Measurements from ENCODE around the gene MAPRE3.
"Not testable (repeated sequence)": the region's sequence is repeated elsewhere in the genome, so short reads cannot be mapped to it uniquely, and the experiment has no call there.

MAPRE3 gene

DNA sequence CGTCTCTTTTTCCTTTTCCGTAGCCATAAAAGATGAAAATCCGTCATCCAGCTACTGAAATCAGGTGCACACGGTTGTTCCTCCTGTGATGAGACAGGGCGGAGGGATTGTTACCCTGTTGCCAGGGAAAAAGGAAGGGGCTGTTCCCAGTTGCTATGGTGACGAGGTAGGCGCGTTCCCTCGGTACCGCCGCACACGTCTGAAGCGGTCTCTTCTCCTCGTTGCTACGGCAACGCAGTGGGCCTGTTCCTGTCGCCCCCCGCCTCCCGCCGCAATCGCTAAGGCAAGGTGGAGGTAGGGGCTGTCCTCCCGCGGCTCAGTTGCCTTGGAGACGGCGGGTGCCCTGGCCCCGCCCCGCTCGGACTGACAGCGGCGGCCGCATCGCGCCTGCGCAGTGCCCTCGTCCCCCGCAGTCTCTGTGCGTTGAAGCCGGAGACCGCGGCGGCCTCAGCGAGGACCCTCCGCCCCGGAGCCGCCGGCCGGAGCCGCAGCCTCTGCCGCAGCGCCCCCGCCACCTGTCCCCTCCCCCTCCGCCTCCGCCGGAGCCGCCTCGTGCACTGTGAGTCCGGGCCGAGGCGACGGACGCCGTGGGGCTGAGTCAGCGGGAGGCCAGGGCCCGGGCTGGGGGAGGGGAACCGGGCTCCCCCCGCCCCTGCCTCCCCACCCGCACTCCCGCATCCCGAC lies at the start of gene MAPRE3:
MAPRE3 (plus strand) TSS at position 394 of the 684 bp plus-strand sequence. CDS start 51,582 bp downstream, outside the sequence.
- peak; percentile 54 for DNase-seq (ENCODE audit: low read depth)

DNA sequence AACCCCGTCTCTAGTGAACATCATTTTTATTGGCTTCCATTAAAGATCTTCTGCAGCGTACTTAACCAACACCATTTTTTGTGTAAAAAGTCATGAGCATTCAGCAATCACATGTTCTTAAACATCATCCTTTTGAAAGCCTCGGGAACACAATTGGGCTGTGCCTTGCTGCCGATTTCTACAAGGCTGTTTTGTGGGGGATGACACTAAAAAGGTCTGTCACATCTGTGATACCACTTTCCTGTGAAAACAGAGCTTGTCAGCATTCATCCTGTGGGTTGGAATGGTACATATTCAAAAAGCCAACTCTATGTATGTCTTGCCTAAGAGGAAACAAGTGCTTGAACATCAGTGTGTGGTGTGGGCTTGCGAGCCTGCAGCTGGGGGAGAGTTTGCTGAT lies 49.1 kb upstream of the MAPRE3 start:
- DNase-seq (ENCODE audit: low read depth), result no peak

DNA sequence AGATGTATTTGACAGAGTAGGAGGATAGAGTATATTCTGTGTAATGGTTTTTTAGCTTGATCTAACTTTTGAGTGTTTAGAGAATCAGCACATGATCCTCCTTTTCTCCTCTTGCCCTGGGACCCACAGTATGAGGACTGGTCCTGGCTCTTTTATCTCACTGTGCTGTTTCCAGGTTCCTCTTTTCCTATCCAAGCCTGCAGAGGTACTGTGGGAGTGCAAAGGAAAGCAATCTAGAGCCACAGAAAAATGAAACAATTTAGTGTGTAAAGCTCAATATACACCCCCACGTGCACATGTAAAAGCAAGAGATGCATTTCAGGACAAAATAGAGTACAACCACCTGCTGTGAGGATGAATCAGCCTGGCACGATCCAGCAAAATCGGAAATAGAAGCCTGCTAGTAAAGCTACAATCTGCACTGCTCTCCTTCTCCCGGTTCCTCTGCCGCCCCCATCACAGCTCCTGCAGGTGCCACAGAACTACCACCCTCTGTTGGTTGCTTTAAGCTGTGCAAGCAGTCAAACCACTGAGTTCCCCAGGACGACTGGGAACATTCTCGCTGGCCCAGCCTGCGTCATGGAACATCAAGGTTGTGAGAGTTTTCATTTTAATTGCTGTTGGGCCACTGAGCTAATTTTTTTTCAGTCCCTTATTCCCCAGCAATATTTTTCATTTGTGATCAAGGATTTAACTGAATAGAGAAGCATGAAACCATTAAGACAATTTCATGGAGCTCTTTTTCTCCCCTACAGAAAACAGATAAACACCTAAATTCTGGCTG lies 47.8 kb upstream of the MAPRE3 start:
- DNase-seq (ENCODE audit: low read depth), result peak; percentile 4

DNA sequence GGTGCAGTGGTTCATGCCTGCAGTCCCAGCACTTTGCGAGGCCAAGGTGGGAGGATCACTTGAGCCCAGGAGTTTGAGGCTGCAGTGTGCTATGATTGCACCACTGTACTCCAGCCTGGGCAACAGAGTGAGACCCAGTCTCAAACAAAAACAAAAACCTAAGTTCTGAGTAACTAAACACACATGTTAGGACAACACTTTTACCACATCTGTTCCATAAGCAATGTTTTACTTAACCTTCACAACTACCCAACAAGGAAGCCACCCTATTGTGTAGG lies 47.3 kb upstream of the MAPRE3 start:
- DNase-seq (ENCODE audit: low read depth), result not testable (repeated sequence)

DNA sequence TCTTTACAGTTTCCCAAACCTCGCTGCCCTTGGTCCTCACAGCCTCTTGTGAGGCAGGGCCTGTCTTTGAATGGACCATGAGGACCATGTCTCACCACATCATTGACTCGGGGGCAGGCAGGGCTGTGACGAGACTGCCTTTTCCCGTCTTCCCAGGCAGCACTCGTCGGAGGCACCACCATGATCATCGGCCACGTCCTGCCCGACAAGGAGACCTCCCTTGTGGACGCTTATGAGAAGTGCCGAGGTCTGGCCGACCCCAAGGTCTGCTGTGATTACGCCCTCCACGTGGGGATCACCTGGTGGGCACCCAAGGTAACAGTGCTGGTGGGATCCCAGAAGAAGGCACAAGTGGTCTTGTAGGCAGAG lies 45.7 kb upstream of the MAPRE3 start:
- no peak for DNase-seq (ENCODE audit: low read depth)

DNA sequence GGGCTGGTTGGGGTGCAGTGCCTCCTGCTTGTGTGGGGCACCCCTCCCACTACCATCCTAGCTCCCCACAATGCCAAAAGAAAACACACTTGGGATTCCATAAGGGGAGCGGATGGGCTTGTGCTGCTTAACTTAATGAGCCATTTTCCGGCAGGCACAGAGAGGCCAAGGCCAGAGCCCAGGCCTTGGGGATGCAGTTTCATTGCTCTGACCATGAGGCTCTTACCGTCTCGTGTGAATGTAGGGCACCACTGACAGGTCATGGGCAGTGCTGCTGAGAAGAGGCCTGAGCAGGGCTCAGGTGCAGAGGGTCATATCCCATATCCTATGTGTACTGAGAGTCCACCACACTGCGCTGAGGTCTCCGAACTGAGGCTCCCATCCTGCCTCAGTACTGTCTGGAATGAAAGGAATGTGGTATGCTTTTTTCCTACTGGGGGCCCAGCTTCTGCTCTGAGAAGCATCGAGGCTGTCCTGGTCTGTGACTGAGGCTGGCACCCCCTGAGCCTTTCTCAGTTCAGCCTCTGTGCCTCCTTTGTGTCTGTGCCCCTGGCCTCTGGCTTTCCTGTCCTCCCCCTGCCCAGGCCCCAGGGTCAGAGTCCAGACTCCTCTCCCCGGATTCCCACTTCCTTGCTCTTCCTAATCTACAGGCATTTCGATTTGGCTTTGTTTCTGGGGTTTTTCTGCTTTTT lies 45.2 kb upstream of the MAPRE3 start:
- DNase-seq (ENCODE audit: low read depth), result no peak

DNA sequence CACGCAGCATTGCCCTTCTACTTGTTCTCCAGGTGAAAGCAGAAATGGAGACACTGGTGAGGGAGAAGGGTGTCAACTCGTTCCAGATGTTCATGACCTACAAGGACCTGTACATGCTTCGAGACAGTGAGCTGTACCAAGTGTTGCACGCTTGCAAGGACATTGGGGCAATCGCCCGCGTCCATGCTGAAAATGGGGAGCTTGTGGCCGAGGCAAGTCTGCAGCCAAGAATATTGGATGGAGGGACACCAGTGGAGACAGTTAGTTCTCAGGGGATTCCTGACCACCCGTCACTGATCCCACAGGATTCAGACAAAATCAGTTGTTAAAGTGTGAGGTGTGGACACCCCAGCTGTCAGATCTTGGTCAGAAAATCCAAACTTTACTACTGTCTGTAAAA lies 43.2 kb upstream of the MAPRE3 start:
- no peak for DNase-seq (ENCODE audit: low read depth)

DNA sequence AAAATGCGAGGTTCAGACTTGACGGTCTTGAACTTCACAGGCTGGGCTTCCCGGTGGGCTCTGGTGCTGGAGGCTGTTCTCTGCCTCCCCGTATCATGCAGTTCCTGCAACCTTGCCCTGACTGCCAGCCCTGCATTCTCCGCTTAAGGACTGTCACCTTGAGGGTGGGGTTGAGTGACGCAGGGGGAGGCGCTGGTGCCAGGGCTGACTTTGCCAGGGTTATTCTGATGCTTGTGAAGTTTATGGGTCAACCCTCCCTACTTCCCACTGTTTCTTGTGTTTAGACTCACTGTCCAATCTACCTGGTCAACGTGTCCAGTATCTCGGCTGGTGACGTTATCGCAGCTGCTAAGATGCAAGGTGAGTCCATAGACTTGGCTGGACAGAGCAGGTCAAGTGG lies 37.5 kb upstream of the MAPRE3 start:
- DNase-seq (ENCODE audit: low read depth), result no peak

DNA sequence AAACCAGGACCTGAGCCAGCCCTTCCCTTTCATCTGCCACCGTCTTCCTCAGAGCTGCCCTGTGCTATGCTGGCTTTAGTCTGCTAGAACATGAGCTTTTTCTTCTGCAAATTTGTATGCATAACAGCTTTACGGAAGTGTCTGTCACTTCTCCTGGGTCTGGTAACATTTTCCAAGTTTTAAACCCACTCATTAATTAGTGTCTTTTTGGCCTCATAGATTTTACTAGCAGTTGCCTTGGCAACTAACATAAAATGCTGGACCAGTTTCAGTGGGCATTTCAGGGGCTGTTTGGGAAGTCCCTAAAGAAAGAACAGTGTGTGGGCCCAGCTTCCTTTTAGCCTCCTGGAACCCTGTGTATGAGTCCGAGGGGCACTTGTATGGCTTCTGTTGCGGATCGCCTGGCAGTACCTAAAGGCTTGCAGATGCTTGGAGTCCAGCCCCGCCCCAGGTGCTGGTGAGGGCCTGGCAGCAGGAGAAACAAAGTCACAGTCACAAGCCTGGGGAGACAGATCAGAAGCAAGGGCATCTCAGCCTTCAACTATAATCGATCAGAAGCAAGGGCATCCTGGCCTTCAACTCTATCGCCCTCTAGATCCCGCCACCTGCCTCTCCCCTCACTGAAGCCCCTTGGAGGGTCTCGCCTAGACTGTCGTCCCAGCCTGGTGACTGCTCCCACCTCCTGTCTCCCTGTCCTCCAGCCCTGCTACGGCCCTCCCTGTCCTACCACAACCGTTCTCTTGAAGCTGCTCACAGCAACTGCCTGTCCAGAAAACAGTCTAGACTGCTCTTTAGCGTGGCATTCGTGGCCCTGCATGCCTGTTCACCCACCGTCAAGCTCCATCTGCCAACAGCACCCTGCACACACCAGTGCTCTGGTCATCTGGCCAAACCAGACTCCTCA lies 36.8 kb upstream of the MAPRE3 start:
- no peak for DNase-seq (ENCODE audit: low read depth)

DNA sequence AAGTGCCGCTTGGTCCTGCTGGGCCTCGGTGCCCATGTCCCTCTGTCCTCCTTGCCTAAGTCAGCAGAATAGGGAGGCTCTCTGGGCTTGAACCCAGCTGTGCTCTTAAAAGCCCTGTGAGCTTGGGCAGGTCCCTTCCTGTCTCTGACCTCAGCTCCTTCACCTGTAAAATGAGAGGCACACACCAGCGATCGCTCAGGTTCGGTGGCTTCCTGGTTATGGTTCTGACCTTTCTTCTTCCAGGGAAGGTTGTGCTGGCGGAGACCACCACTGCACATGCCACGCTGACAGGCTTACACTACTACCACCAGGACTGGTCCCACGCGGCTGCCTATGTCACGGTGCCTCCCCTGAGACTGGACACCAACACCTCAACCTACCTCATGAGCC lies 36.1 kb upstream of the MAPRE3 start:
- no peak for DNase-seq (ENCODE audit: low read depth)

DNA sequence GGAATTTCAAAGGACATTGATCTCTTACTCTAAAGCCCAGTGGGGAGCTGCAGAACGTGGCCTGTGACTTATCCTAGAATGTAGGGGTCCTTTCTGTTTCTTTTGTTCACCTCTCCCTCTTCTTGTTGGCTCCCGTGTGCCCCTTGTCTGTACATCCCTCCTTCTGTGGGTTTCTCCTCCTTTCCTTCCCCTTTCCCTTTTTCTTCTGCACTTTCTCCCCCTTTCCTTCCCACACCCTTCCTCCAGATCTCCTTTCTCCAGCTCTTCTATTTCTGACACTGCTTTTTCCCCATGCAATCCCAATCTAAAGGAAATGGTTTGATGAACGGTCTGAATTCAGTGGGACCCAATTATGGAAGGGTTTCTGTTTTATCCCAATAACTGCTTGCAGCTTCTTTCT lies 35.5 kb upstream of the MAPRE3 start:
- no peak for DNase-seq (ENCODE audit: low read depth)

DNA sequence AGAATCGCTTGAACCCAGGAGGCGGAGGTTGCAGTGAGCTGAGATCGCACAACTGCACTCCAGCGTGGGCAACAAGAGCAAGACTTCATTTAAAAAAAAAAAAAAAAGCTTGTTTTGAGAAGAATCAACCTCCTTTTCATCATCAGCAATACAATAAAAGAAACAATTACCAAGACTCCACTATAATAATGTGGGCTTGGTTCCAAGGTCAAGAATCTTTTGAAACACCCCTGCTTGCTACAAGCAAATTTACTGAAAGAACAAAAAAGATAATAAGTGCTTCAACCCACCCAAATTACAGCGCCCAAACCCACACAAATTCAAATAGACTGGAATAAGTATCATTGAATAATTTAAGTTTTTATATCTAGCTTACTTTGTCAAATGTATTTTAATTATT lies 33.6 kb upstream of the MAPRE3 start:
- DNase-seq (ENCODE audit: low read depth), result no peak

DNA sequence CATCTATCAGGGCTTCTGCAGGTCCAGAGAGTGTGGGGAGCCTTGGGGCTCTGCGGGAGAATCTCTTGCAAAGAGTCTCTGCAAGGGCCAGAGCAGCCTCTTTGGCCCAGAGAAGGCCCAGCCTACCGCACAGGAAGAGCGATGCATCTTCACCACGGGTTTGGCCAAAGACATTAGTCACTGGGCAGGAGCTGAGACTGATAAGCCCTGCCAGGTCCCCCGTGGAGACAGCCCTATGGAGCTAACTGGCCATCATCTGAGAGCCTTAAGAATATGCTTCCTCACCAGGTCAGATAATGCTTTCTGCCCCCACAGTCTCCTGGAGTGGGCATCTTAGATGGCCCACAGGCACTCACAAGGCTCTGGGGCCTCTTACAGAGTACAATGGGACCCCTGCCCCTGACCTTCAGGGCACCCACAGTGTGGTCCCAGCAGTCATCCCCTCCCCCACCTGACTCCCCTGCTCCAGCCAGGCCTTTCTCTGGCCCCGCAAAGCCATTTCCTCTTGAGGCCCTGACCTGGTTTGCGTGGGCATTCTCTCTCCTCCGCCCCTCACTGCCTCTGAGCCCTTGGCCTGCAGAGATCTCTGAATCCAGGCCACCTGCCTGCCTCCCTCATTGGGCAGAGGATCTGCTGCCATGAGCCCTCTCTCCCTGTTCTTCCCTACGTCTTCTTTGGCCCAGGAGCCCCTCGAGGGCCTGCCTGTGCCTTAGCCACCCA lies 31.9 kb upstream of the MAPRE3 start:
- no peak for DNase-seq (ENCODE audit: low read depth)

DNA sequence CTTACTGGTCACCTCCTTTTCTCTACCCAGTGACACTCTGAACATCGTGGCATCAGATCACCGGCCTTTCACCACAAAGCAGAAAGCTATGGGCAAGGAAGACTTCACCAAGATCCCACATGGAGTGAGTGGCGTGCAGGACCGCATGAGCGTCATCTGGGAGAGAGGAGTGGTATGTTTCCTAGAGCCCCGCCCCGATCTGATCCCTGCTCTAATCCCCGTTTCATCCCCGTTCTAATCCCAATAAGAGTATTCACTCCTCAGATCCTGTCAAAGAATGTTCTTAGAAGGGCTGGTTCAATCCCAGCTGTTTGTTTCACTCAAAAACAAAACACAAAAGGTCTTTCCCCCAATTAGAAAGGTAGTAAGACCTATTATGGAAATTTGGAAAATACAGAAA lies 30.4 kb upstream of the MAPRE3 start:
- DNase-seq (ENCODE audit: low read depth), result no peak

DNA sequence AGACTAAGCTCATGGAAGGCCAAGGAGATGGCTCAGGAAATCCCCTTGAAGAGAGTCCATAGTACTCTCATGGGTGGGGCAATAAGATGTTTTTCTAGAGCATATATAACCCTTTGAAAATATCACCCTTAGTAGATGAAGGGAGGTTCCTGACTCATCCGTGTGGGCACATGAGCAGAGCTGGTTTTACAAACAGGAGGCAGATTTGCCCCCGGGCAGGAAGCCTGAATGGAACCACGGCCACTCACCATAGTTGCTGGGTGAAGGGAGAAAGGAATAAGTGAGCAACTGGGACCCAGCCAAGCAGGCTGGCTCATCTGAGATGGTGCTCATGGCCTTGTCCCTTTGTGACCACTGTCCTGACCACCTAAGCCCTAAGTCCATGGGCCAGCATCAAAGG lies 29.0 kb upstream of the MAPRE3 start:
- no peak for DNase-seq (ENCODE audit: low read depth)

DNA sequence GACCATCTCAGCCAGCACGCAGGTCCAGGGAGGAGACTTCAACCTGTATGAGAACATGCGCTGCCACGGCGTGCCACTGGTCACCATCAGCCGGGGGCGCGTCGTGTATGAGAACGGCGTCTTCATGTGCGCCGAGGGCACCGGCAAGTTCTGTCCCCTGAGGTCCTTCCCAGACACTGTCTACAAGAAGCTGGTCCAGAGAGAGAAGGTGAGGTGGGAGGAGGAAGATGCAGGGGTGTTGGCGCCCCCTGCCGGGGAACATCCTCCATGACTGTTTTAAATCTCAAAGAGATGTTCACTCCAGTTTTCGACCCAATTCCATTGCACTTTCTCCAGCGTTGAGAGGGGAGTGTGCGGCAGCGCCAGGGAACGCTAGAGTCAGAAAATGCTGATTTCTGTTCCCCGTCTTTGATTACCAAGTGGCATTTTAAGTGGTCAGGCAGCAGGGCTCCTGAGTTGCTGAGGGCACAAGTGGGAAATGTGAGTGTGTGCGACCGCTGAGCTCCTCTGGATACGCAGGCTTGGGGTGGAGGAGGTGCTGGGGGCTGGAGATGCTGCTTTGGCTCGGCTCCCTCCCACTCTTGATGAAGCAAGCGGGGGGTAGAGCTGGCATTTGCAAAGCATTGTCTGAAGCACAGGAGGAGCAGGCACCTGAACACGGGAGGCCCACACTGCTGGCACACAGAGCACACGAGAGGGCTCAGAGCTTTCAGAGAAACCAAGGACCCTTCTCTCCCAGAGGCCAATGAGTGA lies 27.7 kb upstream of the MAPRE3 start:
- DNase-seq (ENCODE audit: low read depth), result peak; percentile 32

DNA sequence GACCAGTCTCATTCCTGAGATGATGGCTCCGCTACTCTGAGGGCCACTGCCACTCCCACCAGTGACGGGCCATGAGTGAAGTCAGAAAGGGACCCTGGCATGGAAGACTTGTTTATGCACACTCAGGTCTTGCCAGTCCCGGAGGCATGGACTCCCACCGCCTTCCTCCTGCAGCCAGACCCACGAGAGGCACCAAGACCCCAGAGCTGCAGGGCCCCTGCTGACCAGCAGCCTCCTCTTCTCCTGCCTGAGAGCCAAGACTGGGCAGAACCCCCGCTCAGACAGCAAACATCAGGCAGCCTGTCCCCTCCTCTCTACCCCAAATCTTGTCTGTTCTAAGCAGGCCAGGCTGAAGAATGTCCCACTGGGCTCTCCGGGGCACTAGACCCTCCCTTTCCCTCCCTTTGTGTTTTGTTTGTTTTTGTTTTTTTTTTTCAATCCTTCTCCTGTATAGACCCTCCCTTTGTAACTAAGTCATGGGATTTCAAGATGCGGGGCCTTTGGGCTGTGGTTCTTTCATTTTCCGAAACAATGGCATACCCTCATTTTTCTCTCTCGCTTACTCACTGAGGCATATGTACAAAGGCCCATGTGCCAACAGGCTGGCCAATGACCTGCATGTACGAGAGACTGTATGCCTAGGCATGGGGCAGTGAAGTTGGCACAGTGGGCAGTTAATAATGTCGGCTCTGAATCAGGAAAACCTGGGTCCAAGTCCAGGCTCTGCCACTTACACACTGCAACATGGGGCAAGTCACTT lies 24.3 kb upstream of the MAPRE3 start:
- no peak for DNase-seq (ENCODE audit: low read depth)

DNA sequence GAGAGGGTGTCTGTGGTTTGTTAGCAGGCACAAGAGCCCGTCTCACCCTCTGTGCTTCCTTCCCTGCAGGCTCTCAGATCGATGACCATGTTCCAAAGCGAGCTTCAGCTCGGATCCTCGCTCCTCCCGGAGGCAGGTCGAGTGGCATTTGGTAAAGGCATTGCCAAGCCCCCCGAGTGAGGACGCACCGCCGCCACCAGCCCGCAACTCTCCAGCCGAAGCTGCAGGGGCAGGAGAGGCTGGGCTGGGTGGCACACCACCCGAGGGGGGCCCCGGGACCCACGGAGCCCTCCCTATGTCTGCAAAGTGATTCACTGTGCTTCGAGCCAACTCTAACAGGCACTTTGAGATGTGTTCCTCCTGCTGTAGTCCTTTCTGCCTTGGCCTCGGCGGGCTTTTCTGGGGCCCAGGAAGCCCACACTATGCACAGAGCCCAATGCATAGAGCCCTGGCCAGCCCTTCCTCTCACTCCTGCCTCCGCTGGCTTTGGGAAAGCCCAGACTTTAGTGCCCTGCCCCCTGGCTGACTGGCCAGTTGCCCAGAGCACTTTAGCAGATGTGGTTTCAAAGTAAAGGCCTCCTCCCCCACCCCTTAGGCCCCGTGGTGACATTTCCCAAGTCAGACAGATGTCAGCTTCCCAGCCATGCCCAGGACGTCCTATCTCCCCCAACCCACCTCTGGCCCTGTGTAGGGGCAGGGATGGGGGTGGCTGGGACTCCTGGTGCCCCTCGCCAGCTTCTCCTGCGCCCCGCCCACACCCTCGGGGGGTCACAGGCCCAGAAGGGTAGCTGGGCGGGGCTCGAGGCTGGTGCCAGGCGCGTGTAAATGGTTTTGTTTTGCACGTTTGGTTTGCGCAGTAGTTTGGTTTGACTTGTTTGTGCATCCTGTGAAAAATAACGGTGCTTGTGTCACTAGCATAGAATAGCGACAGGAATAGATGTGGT lies 23.3 kb upstream of the MAPRE3 start:
- DNase-seq (ENCODE audit: low read depth), result no peak

DNA sequence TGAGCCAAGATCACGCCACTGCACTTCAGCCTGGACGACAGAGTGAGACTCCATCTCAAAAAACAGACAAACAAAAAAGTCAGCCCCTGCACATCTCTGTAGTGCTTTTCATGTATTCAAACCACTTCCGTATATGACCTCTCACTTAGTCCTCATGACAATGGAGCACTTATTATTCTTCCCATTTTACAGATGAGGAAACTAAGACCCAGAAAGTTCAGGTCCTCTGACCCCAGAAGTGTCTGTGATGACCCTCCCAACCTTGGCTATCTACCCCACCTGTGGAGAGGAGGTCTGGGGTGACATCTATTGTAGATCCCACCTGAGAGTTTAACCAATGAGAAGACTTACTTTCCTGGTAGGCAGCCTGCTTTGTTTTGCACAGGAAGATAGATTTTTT lies 21.6 kb upstream of the MAPRE3 start:
- DNase-seq (ENCODE audit: low read depth), result no peak
